Ammon's horn (tissue), 1 donor: Measurements from ENCODE around the gene NOMO2.
"Not testable (repeated sequence)": the region's sequence is repeated elsewhere in the genome, so short reads cannot be mapped to it uniquely, and the experiment has no call there.

Source experiments
- DNase-seq: peaks from one replicate; pipeline ENCODE4 v3.0.0-alpha.2; 2016; ENCODE audit warnings: low spot score

The NOMO2 gene

DNA sequence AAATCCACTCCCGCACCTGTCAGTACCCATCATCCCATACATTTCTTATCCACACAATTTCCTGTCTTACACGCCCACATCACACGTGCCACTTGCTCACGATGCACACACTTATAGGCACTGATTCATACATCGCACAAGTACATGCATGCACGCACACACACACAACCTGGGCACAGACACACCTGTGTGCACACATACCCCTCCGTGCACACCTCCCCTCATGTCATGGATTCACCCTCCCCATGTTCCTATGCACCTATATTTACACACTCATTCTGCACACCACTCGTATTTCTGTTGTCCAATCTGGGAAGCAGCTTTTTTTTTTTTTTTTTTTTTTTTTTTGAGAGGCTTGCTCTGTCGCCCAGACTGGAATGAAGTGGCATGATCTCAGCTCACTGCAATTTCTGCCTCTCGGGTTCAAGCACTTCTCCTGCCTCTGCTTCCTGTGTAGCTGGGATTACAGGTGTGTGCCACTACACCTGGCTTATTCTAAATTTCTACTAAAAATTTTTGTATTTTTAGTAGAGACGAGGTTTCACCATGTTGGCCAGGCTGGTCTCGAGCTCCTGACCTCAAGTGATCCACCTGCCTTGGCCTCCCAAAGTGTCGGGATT, 13.5 kb upstream of the NOMO2 start:
- DNase-seq: not testable (repeated sequence)

DNA sequence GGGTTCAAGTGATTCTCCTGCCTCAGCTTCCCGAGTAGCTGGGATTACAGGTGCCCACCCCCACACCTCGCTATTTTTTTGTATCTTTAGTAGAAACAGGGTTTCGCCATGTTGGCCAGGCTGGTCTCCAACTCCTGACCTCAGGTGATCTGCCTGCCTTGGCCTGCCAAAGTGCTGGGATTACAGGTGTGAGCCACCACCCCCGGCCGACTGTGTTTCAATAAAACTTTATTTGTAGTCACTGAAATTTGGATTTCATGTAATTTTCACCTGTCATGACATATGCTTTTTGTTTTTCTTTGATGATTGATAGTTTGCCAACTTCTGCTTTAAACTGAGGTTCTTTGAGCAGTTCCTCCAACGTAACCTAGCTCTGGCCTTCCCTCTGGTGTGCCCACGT, 12.0 kb upstream of the NOMO2 start:
- not testable (repeated sequence) for DNase-seq

DNA sequence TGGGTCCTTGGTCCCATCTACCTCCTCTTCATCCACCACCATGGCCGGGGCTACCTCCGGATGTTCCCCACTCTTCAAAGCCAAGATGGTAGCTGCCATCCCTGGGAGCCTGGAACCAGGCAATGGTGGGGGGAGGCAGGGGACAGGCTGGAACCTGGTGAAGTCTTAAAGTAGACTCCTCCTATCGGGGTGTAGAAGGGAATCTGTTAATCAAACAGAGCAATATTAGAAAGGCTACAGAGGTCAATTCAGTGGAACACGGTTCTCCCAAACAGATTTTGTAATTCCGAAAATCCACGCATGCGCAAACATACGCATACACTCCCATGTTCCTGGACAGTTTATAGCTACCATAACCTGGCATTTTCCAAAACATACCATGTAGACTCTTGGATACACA, 11.1 kb upstream of the NOMO2 start:
- not testable (repeated sequence) for DNase-seq

DNA sequence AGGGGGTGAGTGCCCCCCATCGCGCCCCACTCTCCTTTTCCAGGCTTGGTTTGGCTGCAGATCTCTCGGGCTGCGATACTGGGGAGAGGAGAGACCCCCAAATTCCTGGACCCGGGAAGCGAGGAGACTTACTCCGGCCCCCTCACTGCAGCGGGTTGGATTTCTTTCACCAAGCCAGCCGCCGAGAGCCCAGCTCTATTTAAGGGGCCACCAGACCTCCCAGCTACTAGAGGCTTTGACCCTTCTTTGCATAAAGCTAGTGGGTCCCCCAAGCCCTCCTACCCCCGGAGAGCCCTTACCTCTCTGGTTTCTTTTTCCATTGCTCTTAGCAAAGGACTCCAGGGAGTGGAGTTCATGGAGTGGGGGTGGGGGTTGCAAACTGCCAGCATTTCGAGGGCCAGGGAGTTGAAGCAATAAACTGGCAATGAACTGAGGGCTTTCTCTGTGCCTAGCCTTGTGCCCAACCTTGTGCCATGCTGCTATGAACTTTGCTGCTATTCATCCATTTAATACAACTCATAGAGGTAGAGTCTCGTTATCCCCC, 9.5 kb upstream of the NOMO2 start:
- DNase-seq: not testable (repeated sequence)

DNA sequence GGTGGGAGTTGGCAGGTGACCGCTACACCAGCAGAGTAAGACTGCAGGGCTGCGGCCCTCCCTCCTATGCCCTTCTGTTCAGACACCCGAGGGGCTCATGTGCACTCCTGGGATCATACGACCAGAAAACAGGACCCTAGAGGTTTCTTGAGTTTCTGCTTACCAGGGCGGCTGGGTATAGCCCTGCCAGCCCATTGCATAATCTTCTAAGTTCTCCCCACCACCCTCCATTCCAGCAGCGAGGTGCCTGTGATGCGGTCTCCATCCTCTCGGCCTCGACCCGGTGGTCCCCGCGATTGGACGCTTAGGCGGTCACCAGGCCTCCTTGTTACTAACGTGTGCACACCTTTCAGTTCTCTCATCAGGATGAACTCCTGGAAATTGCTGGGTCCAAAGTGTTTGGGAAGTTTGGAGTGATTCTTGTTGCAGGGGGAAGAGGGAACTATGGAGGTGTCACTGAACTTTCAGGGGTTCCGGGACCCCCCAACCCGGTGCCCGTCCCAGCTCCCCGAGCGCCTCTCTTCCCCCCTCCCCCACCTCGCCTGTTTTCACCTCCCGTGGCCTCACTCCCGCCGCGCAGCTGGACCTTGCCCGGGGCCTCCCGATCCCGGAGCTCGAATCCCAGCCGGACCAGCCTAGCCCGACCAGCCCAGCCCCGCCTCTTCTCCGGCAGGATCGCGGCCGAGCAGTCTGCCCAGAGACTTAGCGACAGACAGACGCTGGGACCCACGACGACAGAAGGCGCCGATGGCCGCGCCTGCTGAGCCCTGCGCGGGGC, 8.8 kb upstream of the NOMO2 start:
- DNase-seq: not testable (repeated sequence)

DNA sequence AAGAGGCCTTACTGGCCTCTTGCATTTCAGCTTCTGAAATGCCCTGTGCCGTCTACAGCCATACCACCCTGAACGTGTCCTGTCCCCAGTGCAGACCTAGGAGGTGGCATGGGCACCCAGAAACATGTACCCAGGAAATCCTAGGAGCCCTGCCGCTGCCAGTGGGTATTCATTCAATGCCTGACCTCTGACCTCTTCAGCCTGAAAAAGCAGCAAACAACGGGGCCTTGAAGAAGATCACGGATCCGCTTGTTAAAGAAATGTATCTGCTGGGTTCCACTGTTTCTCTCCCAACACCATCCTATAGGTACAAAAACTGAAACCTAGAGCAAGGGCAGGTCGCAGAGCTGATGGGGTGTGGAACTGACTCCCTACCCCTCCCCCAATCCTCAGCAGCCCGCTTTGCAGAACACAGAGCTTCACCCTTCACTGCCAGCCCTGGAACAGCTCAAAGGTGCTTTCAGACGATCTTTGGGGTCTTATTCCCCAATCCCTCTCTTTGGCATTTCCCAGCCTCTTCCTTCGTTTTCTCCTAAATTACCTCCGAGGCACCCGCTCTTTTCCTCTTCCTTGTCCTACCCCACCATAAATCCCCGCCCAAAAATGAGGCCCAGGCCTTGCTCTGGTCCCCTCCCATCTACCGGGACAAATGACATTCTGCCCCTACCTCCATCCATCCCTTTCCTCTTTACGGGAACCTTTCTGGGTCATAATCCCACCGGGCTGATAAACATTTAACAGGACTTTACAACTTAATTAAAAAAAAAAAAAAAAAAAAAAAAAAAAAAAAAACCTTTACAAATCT, 1.3 kb downstream of the NOMO2 start:
- DNase-seq: not testable (repeated sequence)

DNA sequence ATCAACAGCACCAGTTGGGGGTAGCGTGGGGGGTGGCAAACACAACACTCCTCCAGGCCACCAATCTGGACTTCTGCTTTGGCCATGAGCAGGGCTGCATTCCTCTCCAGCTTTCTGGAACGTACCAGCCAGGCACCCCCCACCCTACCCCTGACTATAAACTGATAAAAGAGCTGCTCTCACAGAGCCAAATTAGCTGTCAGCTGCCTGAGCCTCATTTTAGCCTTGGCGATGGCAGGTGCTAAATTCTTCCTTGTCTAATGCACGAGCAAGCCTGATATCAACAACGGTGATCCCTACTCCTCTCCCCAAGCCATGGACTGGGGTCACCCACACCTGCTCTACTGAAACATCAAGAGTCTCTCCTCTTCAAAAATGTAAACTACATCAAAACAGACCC, 8.2 kb downstream of the NOMO2 start:
- not testable (repeated sequence) for DNase-seq

DNA sequence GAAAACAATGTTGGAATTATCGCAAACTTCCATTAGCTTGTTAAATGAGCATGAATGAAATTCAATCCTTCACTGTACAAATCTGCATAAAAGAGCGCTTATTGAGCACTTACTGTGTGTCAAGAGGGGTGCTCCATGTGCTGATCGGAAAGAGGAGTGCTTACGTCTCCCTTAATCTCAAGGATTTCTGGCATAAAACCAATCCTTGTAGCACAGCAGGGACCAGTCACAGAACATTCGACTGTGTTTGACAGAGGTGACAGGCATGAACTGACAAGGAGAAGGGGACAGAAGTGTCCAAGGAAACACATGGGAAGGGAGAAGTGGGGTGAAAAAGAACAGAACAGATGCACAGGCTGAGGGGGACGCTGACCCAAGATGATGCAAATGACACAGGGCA, 14.5 kb downstream of the NOMO2 start:
- not testable (repeated sequence) for DNase-seq

DNA sequence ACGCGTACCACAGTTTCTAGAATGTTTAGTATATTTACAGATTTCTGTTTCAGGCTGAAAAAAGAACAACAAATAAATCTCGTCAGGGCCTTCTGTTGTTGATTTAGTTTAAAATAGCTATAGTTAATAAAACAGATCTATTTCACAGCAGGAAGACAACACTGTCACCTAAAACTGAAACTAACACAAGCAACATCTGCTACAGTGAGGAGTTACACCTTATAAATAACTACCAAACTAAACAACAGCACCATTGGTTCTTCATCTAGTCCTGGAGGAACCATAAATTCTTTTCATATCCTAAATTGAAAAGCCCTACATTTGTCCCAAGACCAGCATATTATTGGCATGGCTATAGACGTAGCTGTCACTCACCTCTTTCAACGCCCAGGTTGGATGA, 15.0 kb downstream of the NOMO2 start:
- not testable (repeated sequence) for DNase-seq

DNA sequence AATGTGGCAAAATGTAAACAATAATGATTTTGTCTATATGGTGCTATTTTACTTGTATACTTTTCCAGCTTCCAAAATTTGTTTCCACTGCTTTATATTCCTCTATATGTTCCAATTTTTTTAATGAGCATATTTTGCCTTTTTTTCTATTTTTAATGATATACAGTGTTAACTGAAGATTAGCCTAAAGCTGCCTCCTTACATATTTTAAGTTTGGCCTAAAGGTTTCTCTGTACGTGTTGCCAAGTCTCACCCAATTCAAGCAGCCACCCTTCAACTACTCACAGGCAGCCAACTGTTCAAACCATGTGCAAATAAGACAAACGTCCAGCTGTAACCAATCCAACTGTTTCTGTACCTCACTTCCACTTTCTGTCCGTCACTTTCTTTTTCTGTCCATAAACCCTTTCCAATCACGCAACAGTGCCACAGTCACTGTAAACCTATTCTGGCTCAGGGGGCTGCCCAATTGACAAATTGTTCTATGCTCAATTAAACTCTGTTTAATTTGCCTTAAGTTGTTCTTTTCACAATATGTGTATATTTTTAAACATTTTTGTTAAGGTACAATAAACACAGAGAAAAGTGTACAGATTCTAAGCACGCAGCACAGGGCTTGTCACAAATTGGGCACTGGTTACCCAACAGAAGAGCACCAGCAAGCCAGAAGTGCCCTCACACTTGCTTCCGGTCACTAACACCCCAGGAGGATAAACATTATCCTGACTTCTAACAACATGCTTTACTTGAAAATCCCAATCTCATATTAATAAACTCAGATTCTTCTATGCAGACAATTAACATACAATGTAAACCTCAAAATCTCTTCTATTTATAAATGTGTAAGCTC, 17.4 kb downstream of the NOMO2 start:
- DNase-seq: not testable (repeated sequence)

DNA sequence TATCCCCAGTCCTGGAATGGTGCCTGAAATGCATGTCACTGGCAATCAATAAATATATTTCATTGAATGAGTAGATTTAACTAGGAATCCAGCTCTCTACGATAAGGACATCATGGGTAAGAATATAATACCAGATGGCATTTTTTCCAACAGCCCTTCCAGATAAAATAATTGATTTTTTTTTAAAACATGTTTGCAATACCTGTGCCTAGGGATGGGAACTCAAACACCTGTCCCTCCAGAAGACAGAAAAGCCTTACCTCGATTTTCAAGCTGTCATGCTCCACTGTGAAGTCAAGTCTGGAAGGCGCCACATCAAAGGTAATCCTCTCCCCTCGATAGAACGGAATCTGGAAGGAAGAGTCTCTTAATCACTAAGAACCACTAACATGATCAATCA, 20.0 kb downstream of the NOMO2 start:
- DNase-seq: not testable (repeated sequence)

DNA sequence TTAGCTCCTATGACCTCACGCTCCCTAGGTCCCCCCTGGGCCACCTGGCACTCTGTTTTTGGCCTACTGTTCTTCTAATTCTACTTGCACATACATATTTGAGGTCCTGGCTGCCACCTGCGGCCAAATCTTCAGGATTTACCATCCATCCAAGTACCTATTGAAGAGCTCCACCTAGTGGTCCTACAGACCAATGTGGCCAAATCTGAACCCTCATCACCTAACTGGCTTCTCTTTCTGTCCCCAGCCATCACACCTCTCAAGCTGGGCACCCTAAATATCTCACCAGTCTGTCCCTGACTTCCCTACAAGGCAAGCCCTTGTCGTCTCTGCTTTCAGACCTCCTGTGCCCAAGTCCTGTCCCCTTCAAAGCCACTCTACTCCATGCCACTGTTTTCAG, 24.9 kb downstream of the NOMO2 start:
- DNase-seq: not testable (repeated sequence)

DNA sequence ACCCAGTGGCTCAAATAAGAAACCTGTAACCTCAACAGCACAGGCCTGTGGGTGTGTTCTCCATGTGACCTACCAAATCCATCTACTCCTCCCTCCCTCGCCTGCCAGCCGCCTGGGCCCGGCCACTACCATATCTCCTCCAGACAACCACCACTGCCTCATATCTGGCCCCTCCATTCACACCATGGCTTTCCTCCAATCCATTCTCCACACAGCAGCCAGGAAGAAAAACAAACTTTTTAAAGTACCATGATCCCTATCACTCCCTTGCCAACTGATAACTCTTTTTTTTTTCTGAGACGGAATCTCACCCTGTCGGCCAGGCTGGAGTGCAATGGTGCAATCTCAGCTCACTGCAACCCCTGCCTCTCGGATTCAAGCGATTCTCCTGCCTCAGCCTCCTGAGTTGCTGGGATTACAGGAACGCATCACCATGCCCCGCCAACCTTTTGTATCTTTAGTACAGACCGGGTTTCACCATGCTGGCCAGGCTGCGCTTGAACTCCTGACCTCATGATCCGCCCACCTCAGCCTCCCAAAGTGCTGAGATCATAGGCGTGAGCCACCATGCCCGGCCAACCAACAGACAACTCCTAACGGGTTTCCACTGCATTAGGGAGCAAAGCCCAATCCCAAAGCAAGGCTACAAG, 26.3 kb downstream of the NOMO2 start:
- not testable (repeated sequence) for DNase-seq

DNA sequence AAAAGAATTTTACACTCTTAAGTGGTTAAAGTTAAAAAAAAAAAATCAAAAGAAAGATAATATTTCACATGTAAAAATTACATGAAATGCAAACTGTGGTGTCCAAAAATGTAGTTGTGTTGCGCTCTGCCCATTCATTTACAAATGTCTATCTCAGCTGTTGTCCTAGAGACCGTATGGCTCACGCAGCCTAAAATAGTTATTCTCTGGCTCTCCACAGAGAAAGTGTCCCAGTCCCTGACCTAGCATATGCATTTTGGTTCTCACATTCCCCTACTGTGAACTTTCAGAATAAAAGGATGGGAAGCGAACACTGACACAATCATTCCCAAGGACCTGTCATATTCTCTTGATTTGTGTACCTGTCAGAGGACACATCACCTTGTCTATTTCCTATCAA, 27.6 kb downstream of the NOMO2 start:
- DNase-seq: not testable (repeated sequence)

DNA sequence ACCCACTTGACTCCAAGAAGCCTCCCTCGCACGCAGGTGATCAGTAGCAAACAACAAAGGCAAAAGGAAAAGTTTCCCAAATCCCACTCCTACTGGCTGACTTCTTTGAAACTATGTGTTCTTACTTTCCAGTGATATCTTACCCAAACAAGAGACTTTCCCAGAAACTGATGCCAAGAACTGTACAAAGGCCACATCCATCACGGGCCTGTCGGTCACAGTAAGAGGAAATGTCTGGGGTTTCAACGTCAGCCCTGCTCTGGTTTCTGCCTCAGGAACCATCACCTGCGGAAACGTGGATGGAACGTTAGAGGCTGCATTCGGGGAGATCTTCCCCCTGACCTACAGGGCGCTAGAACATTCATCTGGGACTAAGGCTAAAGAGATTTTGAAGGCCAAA, 30.6 kb downstream of the NOMO2 start:
- DNase-seq: not testable (repeated sequence)

DNA sequence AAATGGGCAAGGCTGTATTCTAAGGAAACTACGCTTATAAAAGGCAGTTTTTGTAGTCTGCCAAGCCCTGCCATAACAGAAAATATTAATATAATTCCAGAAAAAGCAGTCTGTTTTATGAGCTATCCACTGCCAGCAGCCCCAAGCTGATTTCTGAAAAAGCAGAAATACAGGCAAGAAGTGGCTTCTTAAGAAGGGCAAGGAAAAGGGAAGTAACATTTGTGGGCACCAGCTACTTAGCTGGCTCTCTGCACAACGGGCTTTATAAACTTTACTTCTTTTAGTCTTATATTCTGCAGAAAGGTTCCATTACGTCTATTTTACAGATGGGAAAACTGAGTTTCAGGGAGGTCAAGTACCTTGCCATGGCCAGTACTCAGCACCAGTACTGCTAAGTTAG, 31.6 kb downstream of the NOMO2 start:
- not testable (repeated sequence) for DNase-seq

DNA sequence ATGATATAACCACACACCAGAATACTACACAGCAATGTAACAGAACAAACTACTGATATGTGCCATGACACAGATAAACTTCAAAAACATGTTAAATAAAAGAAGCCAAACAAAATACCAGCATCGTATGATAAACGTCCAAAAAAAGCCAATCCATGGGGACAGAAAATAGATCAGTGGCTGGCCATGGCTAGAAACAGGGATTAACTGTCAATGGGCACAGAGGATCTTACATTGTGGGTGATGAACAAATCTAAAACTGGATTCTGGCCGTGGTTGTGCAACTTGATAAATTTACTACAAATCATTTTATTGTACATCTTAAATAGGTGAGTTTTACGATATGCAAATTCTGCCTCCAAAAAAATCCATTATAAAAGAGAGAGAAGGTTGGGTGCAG, 35.4 kb downstream of the NOMO2 start:
- not testable (repeated sequence) for DNase-seq

DNA sequence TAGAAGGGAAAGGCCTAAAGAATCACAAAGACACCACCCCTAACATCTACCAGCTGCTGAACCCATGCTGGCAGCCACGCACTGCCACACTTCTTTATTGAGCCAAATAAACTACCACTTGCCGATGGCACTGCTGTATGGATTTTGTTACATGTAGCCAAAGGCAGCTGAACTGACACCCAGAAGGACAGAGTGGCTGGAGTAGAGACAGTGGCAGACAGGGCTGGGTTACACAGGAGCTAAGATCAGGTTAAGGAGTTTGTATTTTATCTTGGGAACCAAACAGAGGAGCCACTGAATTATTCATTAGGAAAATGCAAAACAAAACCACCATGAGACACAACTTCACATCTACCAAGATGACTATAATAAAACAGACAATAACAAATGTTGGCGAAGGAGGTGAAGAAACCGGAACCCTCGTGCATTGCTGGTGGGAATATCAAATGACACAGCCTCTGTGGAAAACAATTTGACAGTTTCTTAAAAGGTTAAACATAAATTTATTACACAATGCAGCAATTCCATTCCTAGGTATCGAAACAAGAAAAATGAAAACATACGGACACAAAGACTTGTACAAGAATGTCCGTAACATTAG, 35.9 kb downstream of the NOMO2 start:
- DNase-seq: not testable (repeated sequence)

DNA sequence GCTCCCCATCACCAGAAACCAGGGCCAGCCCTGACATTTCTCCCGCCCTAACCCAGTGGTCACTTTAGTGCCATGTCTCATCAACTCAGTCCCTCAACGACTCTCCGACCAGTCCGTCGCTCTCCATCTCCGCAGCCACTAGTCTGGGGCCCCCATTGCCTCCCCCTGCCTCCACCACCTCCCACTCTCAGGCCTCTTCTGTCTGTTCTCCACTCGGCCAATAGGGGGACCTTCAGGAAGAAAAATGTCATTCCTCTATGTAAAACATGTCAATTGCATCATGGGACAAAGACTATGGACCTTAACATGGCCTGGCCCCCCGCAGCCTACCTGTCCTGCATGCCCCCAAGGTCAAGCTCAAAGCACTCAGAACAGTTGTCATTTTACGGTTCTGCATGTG, 39.3 kb downstream of the NOMO2 start:
- DNase-seq: not testable (repeated sequence)

DNA sequence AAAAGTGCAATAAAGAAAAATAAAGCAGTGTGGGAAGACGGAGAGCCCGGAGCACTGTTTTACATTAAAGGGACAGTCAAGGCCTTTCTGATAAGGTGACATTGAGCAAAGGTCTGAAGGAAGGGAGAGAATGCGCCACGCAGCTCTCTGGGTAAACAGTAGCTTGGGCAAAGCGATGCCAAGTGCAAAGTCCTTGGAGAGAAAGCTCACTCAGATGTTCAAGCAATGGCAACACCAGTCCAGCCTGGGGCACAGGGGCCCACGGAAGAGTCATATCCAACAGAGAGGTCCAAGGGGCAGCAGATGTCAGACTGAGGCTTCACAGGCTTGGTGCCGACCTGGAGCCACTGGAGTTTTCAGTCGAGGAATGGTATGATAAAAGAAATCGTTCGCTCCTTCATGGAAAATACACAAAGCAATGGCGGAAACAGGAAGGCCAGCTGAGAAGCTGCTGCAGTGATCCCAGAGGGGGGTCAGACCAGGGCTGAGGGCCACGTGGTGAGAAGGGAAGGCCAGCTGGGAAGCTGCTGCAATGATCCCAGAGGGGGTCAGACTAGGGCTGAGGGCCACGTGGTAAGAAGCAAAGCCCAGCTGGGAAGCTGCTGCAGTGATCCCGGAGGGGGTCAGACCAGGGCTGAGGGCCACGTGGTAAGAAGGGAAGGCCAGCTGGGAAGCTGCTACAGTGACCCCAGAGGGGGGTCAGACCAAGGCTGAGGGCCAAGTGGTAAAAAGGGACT, 40.3 kb downstream of the NOMO2 start:
- not testable (repeated sequence) for DNase-seq
